ES-I3 (cell line): ENCODE results near the gene CMTM4.
"Not testable (repeated sequence)": the region's sequence is repeated elsewhere in the genome, so short reads cannot be mapped to it uniquely, and the experiment has no call there.

Experiments used
- H3K36me3 ChIP-seq: 2 replicates; pipeline ENCODE4 v1.6.1; 2013; ENCODE audit warnings: mild to moderate bottlenecking, low read length, control low read depth, moderate library complexity; ENCODE audit not compliant: insufficient read depth
- H3K4me1 ChIP-seq: 2 replicates; pipeline ENCODE4 v1.6.1; 2013; ENCODE audit warnings: mild to moderate bottlenecking, control low read depth, low read length; ENCODE audit not compliant: insufficient read depth
- H3K9ac ChIP-seq: 2 replicates; pipeline ENCODE4 v1.6.1; 2013; ENCODE audit warnings: low read depth, mild to moderate bottlenecking, low read length, moderate library complexity
- H3K9me3 ChIP-seq: 2 replicates; pipeline ENCODE4 v1.6.1; 2013; ENCODE audit warnings: mild to moderate bottlenecking, low read length, moderate library complexity; ENCODE audit not compliant: control insufficient read depth, insufficient read depth

The CMTM4 gene

GRCh38 chr16:66614161-66614802 is 82.3 kb downstream of the CMTM4 start:
- H3K9ac ChIP-seq = no peak overlapping the region
- H3K4me1 ChIP-seq = peaks cover 18% of the 10 kb centered on the region
- peaks cover 16% of the 10 kb centered on the region for H3K36me3 ChIP-seq
- H3K9me3 ChIP-seq = no peaks in the 10 kb centered on the region

- Histone ChIP-seq H3K36me3 (peaks cover 16% of the 10 kb centered on the region), H3K4me1 (peaks cover 25% of the 10 kb centered on the region), H3K9ac (no peak overlapping the region), H3K9me3 (no peaks in the 10 kb centered on the region)
Measured at GRCh38 chr16:66612422-66612821, 84.1 kb downstream of the CMTM4 start.

- not testable (repeated sequence) for H3K9ac ChIP-seq, H3K9me3 ChIP-seq
- Histone ChIP-seq H3K4me1 (peaks cover 21% of the 10 kb centered on the region), H3K36me3 (peaks cover 16% of the 10 kb centered on the region)
Measured at GRCh38 chr16:66611911-66612310, 84.6 kb downstream of the CMTM4 start.

- H3K4me1 ChIP-seq = peaks cover 19% of the 10 kb centered on the region
- H3K9ac ChIP-seq = no peak overlapping the region
- H3K36me3 ChIP-seq = peaks cover 16% of the 10 kb centered on the region
- no peaks in the 10 kb centered on the region for H3K9me3 ChIP-seq
Measured at GRCh38 chr16:66610111-66610820, 86.3 kb downstream of the CMTM4 start.

- H3K4me1 ChIP-seq = peaks cover 19% of the 10 kb centered on the region
- peaks cover 16% of the 10 kb centered on the region for H3K36me3 ChIP-seq
- H3K9ac ChIP-seq = no peak overlapping the region
- no peaks in the 10 kb centered on the region for H3K9me3 ChIP-seq
Measured at GRCh38 chr16:66609139-66609510, 87.4 kb downstream of the CMTM4 start.

- Histone ChIP-seq H3K4me1 (peaks cover 19% of the 10 kb centered on the region), H3K9me3 (no peaks in the 10 kb centered on the region), H3K36me3 (peaks cover 14% of the 10 kb centered on the region), H3K9ac (no peak overlapping the region)
Measured at GRCh38 chr16:66608241-66609138, 88.1 kb downstream of the CMTM4 start.

GRCh38 chr16:66605979-66606751 is 90.4 kb downstream of the CMTM4 start:
- Histone ChIP-seq H3K9me3 (no peaks in the 10 kb centered on the region), H3K36me3 (peaks cover 5% of the 10 kb centered on the region; the same call in 1 of the 2 replicates), H3K9ac (peak overlapping the region; percentile 70; the same call in 1 of the 2 replicates), H3K4me1 (peaks cover 19% of the 10 kb centered on the region)

GRCh38 chr16:66605177-66605978 is 91.2 kb downstream of the CMTM4 start:
- Histone ChIP-seq H3K9me3 (no peaks in the 10 kb centered on the region), H3K4me1 (peaks cover 19% of the 10 kb centered on the region), H3K36me3 (peaks cover 3% of the 10 kb centered on the region; the same call in 1 of the 2 replicates), H3K9ac (peak overlapping the region; percentile 70)

GRCh38 chr16:66604376-66605176 is 92.0 kb downstream of the CMTM4 start, which contains the start of gene CMTM3:
Gene CMTM3, plus strand, starts transcription at chr16:66604704. Its CDS starts 102 bp downstream, at chr16:66604806.
- Histone ChIP-seq H3K36me3 (no peaks in the 10 kb centered on the region), H3K9ac (peak within 1 kb of the TSS; percentile 70), H3K4me1 (peaks cover 19% of the 10 kb centered on the region), H3K9me3 (no peaks in the 10 kb centered on the region)

- no peaks in the 10 kb centered on the region for H3K36me3 ChIP-seq
- H3K4me1 ChIP-seq = peaks cover 15% of the 10 kb centered on the region
- no peaks in the 10 kb centered on the region for H3K9me3 ChIP-seq
- peak overlapping the region; percentile 69 for H3K9ac ChIP-seq
Measured at GRCh38 chr16:66603537-66604375, 92.8 kb downstream of the CMTM4 start.

- Histone ChIP-seq H3K9ac (no peak overlapping the region), H3K36me3 (no peaks in the 10 kb centered on the region), H3K9me3 (no peaks in the 10 kb centered on the region), H3K4me1 (peaks cover 7% of the 10 kb centered on the region; the same call in 1 of the 2 replicates)
Measured at GRCh38 chr16:66601471-66601870, 95.1 kb downstream of the CMTM4 start.

- no peaks in the 10 kb centered on the region for H3K36me3 ChIP-seq
- no peak overlapping the region for H3K9ac ChIP-seq
- H3K4me1 ChIP-seq = no peaks in the 10 kb centered on the region
- no peaks in the 10 kb centered on the region for H3K9me3 ChIP-seq
Measured at GRCh38 chr16:66600477-66600876, 96.1 kb downstream of the CMTM4 start.
